Measurements from ENCODE around the gene RAD51B. TPM values are rescaled to one million over a fixed set of nuclear protein-coding genes. Genes with fewer than 3 reads are reported as not detected.

Gene RAD51B
- total and polyA plus RNA-seq, 4 donors = 2.5 to 95.0 (median 9.6) TPM

DNA sequence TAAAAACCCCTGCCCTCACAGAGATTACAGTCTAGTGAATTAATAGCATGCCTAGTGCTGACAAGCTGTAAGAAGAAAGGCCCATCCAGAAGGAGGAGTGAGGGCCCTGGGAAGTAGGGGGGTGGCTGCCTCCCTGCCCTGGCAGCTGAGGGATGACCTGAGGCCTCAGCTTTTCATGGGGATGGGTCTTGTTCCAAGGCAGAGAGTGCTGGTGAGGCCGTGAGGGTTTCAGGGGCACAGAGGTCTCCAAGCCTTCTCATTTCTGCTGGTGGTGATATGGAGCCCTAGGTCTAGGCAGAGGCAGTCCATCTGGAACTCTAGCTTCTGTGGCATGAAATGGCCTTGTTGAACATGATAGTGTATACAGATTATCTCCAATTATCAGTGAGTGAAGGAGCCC is 858.9 kb downstream of the RAD51B start:
- WGBS, 2 donors = 100% methylated on average over 1 of the region's 1 CpG
- H3K4me3 ChIP-seq = no peak overlapping the region
- H3K9me3 ChIP-seq (ENCODE audit: control insufficient read depth in 4 of 4, insufficient read depth in 3 of 4, low read length in 3 of 4) = peaks cover 0 to under 1% (median 0%) of the 10 kb centered on the region in 4 donors
- ATAC-seq (ENCODE audit: insufficient read depth, low FRiP score) (no peak), DNase-seq (no peak)
- no peaks in the 10 kb centered on the region for H3K27me3 ChIP-seq (ENCODE audit: control insufficient read depth in 3 of 3, insufficient read depth in 3 of 3, low read length in 2 of 3)
- H3K4me1 ChIP-seq (ENCODE audit: control insufficient read depth in 5 of 5, insufficient read depth in 5 of 5, low read length in 5 of 5) = peaks cover 10 to 38% (median 30%) of the 10 kb centered on the region in 5 donors
- no peaks in the 10 kb centered on the region for H3K36me3 ChIP-seq (ENCODE audit: control insufficient read depth in 4 of 4, insufficient read depth in 4 of 4, low read length in 4 of 4)
- TF ChIP-seq, protein P1, sequence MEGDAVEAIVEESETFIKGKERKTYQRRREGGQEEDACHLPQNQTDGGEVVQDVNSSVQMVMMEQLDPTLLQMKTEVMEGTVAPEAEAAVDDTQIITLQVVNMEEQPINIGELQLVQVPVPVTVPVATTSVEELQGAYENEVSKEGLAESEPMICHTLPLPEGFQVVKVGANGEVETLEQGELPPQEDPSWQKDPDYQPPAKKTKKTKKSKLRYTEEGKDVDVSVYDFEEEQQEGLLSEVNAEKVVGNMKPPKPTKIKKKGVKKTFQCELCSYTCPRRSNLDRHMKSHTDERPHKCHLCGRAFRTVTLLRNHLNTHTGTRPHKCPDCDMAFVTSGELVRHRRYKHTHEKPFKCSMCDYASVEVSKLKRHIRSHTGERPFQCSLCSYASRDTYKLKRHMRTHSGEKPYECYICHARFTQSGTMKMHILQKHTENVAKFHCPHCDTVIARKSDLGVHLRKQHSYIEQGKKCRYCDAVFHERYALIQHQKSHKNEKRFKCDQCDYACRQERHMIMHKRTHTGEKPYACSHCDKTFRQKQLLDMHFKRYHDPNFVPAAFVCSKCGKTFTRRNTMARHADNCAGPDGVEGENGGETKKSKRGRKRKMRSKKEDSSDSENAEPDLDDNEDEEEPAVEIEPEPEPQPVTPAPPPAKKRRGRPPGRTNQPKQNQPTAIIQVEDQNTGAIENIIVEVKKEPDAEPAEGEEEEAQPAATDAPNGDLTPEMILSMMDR (IDR thresholded peaks at IDR 0.05; ENCODE audit: control extremely low read depth, extremely low read depth) = no peak
- no peak overlapping the region for H3K27ac ChIP-seq (ENCODE audit: low read depth in 1 of 2, low read length in 1 of 2)
- no peak overlapping the region for H3K9ac ChIP-seq (ENCODE audit: insufficient read depth in 1 of 2, low read length in 2 of 2)

DNA sequence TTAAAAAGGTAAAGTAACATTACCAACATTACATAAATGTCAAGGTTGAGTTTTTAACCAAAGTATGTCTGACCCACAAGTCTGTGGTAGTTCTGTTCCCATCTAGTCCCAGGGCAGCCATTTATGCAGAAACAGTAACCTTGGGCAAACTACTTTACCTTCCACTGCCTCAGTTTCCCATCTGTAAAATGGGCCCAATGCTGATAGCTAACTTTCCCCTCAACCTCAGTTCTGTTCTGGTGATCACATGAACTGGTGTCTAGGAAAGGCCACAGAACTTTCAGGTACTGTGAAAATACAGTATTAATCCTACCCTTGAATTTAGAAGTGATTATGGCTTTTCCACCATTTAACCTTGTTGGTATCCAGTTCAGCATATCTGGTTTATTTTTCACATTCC is 859.7 kb downstream of the RAD51B start:
- Histone ChIP-seq H3K27me3 (ENCODE audit: control insufficient read depth in 3 of 3, insufficient read depth in 3 of 3, low read length in 2 of 3) (no peaks in the 10 kb centered on the region), H3K4me3 (no peak overlapping the region), H3K36me3 (ENCODE audit: control insufficient read depth in 4 of 4, insufficient read depth in 4 of 4, low read length in 4 of 4) (no peaks in the 10 kb centered on the region), H3K4me1 (ENCODE audit: control insufficient read depth in 5 of 5, insufficient read depth in 5 of 5, low read length in 5 of 5) (peaks cover 15 to 45% (median 35%) of the 10 kb centered on the region in 5 donors), H3K27ac (ENCODE audit: low read depth in 1 of 2, low read length in 1 of 2) (no peak overlapping the region), H3K9me3 (ENCODE audit: control insufficient read depth in 4 of 4, insufficient read depth in 3 of 4, low read length in 3 of 4) (no peaks in the 10 kb centered on the region), H3K9ac (ENCODE audit: insufficient read depth in 1 of 2, low read length in 2 of 2) (no peak overlapping the region)
- DNase-seq (no peak), ATAC-seq (ENCODE audit: insufficient read depth, low FRiP score) (no peak)
- TF ChIP-seq, protein P1 (IDR thresholded peaks at IDR 0.05; ENCODE audit: control extremely low read depth, extremely low read depth) = no peak

DNA sequence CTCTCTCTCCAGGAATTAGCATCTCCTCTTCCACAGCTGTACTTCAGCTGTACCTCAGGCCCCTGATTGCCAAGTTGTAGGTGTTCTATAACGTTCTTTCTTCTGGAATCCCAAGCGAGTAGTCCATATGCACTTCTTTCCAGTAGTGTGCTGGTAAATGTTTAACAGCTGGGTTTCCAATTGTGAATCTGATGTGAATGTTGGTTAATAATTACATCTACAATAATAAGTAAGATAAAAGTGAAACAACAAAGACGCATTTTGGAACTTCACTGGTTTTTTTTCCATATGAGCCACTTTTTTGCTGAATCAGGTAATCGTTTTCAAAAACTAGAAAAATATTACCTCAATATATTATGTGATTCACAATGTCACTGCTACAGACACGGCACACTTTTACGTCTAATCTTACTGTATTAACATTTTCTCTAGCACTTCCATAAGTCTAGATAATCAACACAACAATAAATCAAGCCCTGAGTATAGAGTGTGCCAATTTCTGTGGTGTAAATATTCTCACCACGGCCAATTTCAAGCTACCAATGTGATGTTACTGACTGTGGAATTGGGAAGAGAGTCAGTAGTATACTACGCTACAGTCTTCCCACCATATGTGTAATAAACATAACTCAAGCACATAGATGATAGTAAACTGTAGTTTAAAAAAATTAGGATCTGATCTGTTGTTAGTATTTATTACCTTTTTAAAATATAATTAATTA is 860.3 kb downstream of the RAD51B start:
- Histone ChIP-seq H3K36me3 (ENCODE audit: control insufficient read depth in 4 of 4, insufficient read depth in 4 of 4, low read length in 4 of 4) (no peaks in the 10 kb centered on the region), H3K4me3 (no peak overlapping the region), H3K9ac (ENCODE audit: insufficient read depth in 1 of 2, low read length in 2 of 2) (no peak overlapping the region), H3K9me3 (ENCODE audit: control insufficient read depth in 4 of 4, insufficient read depth in 3 of 4, low read length in 3 of 4) (no peaks in the 10 kb centered on the region), H3K4me1 (ENCODE audit: control insufficient read depth in 5 of 5, insufficient read depth in 5 of 5, low read length in 5 of 5) (peaks cover 16 to 46% (median 35%) of the 10 kb centered on the region in 5 donors), H3K27me3 (ENCODE audit: control insufficient read depth in 3 of 3, insufficient read depth in 3 of 3, low read length in 2 of 3) (no peaks in the 10 kb centered on the region), H3K27ac (ENCODE audit: low read depth in 1 of 2, low read length in 1 of 2) (no peak overlapping the region)
- DNase-seq = peak in 2 of 3 donors; percentile 53 to 72
- no peak for ATAC-seq (ENCODE audit: insufficient read depth, low FRiP score)
- TF ChIP-seq, protein P1 (IDR thresholded peaks at IDR 0.05; ENCODE audit: control extremely low read depth, extremely low read depth) = no peak
- 76 to 86% methylated on average over 8 of the region's 8 CpGs for WGBS, 2 donors
